IPS-15b (cell line): ENCODE data around the gene ZRANB1.
"Not testable (repeated sequence)": the region's sequence is repeated elsewhere in the genome, so short reads cannot be mapped to it uniquely, and the experiment has no call there.

Experiments used
- H3K27me3 ChIP-seq: one replicate; pipeline ENCODE4 v1.6.1; 2013; ENCODE audit warnings: low read length; ENCODE audit not compliant: control insufficient read depth, insufficient read depth
- H3K36me3 ChIP-seq: one replicate; pipeline ENCODE4 v1.6.1; 2013; ENCODE audit warnings: low read length; ENCODE audit not compliant: control insufficient read depth, insufficient read depth
- H3K4me1 ChIP-seq: one replicate; pipeline ENCODE4 v1.6.1; 2013; ENCODE audit warnings: mild to moderate bottlenecking, low read length; ENCODE audit not compliant: control insufficient read depth, insufficient read depth
- H3K4me3 ChIP-seq: one replicate; pipeline ENCODE4 v1.5.1; 2013; ENCODE audit warnings: low read depth, low read length
- H3K9ac ChIP-seq: one replicate; pipeline ENCODE4 v1.6.1; 2013; ENCODE audit warnings: low read depth, mild to moderate bottlenecking, low read length
- H3K9me3 ChIP-seq: one replicate; pipeline ENCODE4 v1.6.1; 2013; ENCODE audit warnings: mild to moderate bottlenecking, low read length; ENCODE audit not compliant: control insufficient read depth, insufficient read depth

Gene ZRANB1

GRCh38 chr10:124974131-124974530 is 32.2 kb downstream of the ZRANB1 start:
- Histone ChIP-seq H3K4me1 (no peaks in the 10 kb centered on the region), H3K36me3 (peaks cover 16% of the 10 kb centered on the region)

GRCh38 chr10:124975977-124976514 is 34.1 kb downstream of the ZRANB1 start:
- H3K27me3 ChIP-seq: no peaks in the 10 kb centered on the region
- H3K9ac ChIP-seq: no peak overlapping the region
- H3K4me3 ChIP-seq: no peak overlapping the region
- peaks cover 16% of the 10 kb centered on the region for H3K36me3 ChIP-seq
- H3K9me3 ChIP-seq: no peaks in the 10 kb centered on the region
- no peaks in the 10 kb centered on the region for H3K4me1 ChIP-seq

More at GRCh38 chr10:124974131-124974530, 32.2 kb downstream of the ZRANB1 start:
- Histone ChIP-seq H3K27me3 (no peaks in the 10 kb centered on the region), H3K9ac (no peak overlapping the region), H3K9me3 (no peaks in the 10 kb centered on the region), H3K4me3 (no peak overlapping the region)

- no peak overlapping the region for H3K4me3 ChIP-seq
- H3K27me3 ChIP-seq: no peaks in the 10 kb centered on the region
- peaks cover 16% of the 10 kb centered on the region for H3K36me3 ChIP-seq
- no peaks in the 10 kb centered on the region for H3K4me1 ChIP-seq
- no peak overlapping the region for H3K9ac ChIP-seq
- no peaks in the 10 kb centered on the region for H3K9me3 ChIP-seq
Observed at GRCh38 chr10:124977161-124977560, 35.2 kb downstream of the ZRANB1 start.

GRCh38 chr10:124977648-124978375 is 35.9 kb downstream of the ZRANB1 start:
- H3K9ac ChIP-seq: no peak overlapping the region
- H3K9me3 ChIP-seq: no peaks in the 10 kb centered on the region
- no peaks in the 10 kb centered on the region for H3K27me3 ChIP-seq
- no peak overlapping the region for H3K4me3 ChIP-seq
- H3K36me3 ChIP-seq: peaks cover 18% of the 10 kb centered on the region
- H3K4me1 ChIP-seq: no peaks in the 10 kb centered on the region

- Histone ChIP-seq H3K27me3 (no peaks in the 10 kb centered on the region), H3K9me3 (no peaks in the 10 kb centered on the region), H3K4me1 (no peaks in the 10 kb centered on the region), H3K36me3 (peaks cover 18% of the 10 kb centered on the region), H3K4me3 (no peak overlapping the region), H3K9ac (no peak overlapping the region)
Observed at GRCh38 chr10:124978376-124978725, 36.4 kb downstream of the ZRANB1 start.

- Histone ChIP-seq H3K4me1 (no peaks in the 10 kb centered on the region), H3K27me3 (no peaks in the 10 kb centered on the region), H3K36me3 (peaks cover 20% of the 10 kb centered on the region), H3K9me3 (no peaks in the 10 kb centered on the region), H3K9ac (no peak overlapping the region), H3K4me3 (no peak overlapping the region)
Observed at GRCh38 chr10:124983321-124983720, 41.4 kb downstream of the ZRANB1 start.

GRCh38 chr10:124984376-124984775 is 42.5 kb downstream of the ZRANB1 start:
- Histone ChIP-seq H3K9ac (no peak overlapping the region), H3K4me3 (no peak overlapping the region), H3K9me3 (no peaks in the 10 kb centered on the region), H3K36me3 (peaks cover 24% of the 10 kb centered on the region), H3K27me3 (no peaks in the 10 kb centered on the region), H3K4me1 (no peaks in the 10 kb centered on the region)

- no peaks in the 10 kb centered on the region for H3K4me1 ChIP-seq
- peaks cover 28% of the 10 kb centered on the region for H3K36me3 ChIP-seq
- no peaks in the 10 kb centered on the region for H3K9me3 ChIP-seq
- no peak overlapping the region for H3K4me3 ChIP-seq
- no peaks in the 10 kb centered on the region for H3K27me3 ChIP-seq
- no peak overlapping the region for H3K9ac ChIP-seq
Observed at GRCh38 chr10:124985162-124985561, 43.2 kb downstream of the ZRANB1 start.

GRCh38 chr10:124987788-124988187 is 45.9 kb downstream of the ZRANB1 start:
- H3K36me3 ChIP-seq: peaks cover 50% of the 10 kb centered on the region
- H3K9ac ChIP-seq: no peak overlapping the region
- no peak overlapping the region for H3K4me3 ChIP-seq

GRCh38 chr10:124988753-124989152 is 46.8 kb downstream of the ZRANB1 start:
- not testable (repeated sequence) for H3K4me1 ChIP-seq, H3K9ac ChIP-seq, H3K27me3 ChIP-seq, H3K9me3 ChIP-seq, H3K4me3 ChIP-seq
- H3K36me3 ChIP-seq: peaks cover 54% of the 10 kb centered on the region

More at GRCh38 chr10:124987788-124988187, 45.9 kb downstream of the ZRANB1 start:
- no peaks in the 10 kb centered on the region for H3K4me1 ChIP-seq
- no peaks in the 10 kb centered on the region for H3K9me3 ChIP-seq
- H3K27me3 ChIP-seq: no peaks in the 10 kb centered on the region

- Histone ChIP-seq H3K27me3 (no peaks in the 10 kb centered on the region), H3K4me1 (no peaks in the 10 kb centered on the region), H3K9ac (no peak overlapping the region), H3K4me3 (no peak overlapping the region), H3K36me3 (peaks cover 61% of the 10 kb centered on the region), H3K9me3 (no peaks in the 10 kb centered on the region)
Observed at GRCh38 chr10:124989526-124989925, 47.6 kb downstream of the ZRANB1 start.
